Jurkat, Clone E6-1 (cell line): ENCODE measurements around the gene ZNF136. TPM values are rescaled to one million over a fixed set of nuclear protein-coding genes. Genes with fewer than 3 reads are reported as not detected.

Experiments used
- DNase-seq: peaks from one replicate; pipeline ENCODE4 v3.0.0-alpha.2; 2011; ENCODE audit warnings: low read depth, low spot score
- H3K4me3 ChIP-seq: 2 replicates; pipeline ENCODE4 v1.5.1; 2011; ENCODE audit warnings: mild to moderate bottlenecking, low read length, control low read depth, moderate library complexity
- polyA plus RNA-seq: library from polyadenylated mRNA; unstranded; fragments of >200 nt; gene quantifications from one replicate; pipeline ENCODE4 v1.2.1, GENCODE V29; 2012; ENCODE audit warnings: missing spikeins; ENCODE audit not compliant: insufficient read length, insufficient read depth

The ZNF136 gene
- 4.1 TPM for polyA plus RNA-seq

- H3K4me3 ChIP-seq = peak within 1 kb of the TSS; percentile 92
- peak; percentile 95 for DNase-seq
These were observed at the start of gene ZNF136 for GRCh38 chr19:12162882-12163806. ZNF136 (plus strand) TSS chr19:12163096; CDS start chr19:12163204, 108 bp downstream.

GRCh38 chr19:12113121-12113520, 49.8 kb upstream of the ZNF136 start:
- H3K4me3 ChIP-seq = no peak overlapping the region
- no peak for DNase-seq

- DNase-seq = no peak
- H3K4me3 ChIP-seq = no peak overlapping the region
These were observed 45.5 kb upstream of the ZNF136 start for GRCh38 chr19:12117201-12117970.

- DNase-seq = peak; percentile 26
- no peak overlapping the region for H3K4me3 ChIP-seq
These were observed 36.2 kb upstream of the ZNF136 start for GRCh38 chr19:12126707-12127106.

- DNase-seq = no peak
- no peak overlapping the region for H3K4me3 ChIP-seq
These were observed 29.8 kb upstream of the ZNF136 start for GRCh38 chr19:12133069-12133468.

- no peak overlapping the region for H3K4me3 ChIP-seq
- DNase-seq = peak; percentile 66
These were observed 25.5 kb upstream of the ZNF136 start for GRCh38 chr19:12137221-12137940.

- no peak for DNase-seq
- peak overlapping the region; percentile 79 for H3K4me3 ChIP-seq
These were observed 23.6 kb upstream of the ZNF136 start for GRCh38 chr19:12139269-12139668.

GRCh38 chr19:12139885-12140544, 22.9 kb upstream of the ZNF136 start, which contains the start of gene ZNF20:
ZNF20 (minus strand) TSS chr19:12140350; CDS start chr19:12140182, 168 bp downstream.
- H3K4me3 ChIP-seq = peak within 1 kb of the TSS; percentile 79
- DNase-seq = peak; percentile 86

GRCh38 chr19:12140545-12141404, 22.1 kb upstream of the ZNF136 start:
- H3K4me3 ChIP-seq = peak overlapping the region; percentile 79

GRCh38 chr19:12141405-12141736, 21.5 kb upstream of the ZNF136 start:
- no peak for DNase-seq
- no peak overlapping the region for H3K4me3 ChIP-seq

More at GRCh38 chr19:12140545-12141404, 22.1 kb upstream of the ZNF136 start:
- DNase-seq = peak; percentile 85

- no peak for DNase-seq
These were observed 17.5 kb upstream of the ZNF136 start for GRCh38 chr19:12145348-12145747.

GRCh38 chr19:12155324-12155860, 7.5 kb upstream of the ZNF136 start:
- DNase-seq = no peak
- H3K4me3 ChIP-seq = no peak overlapping the region

More at GRCh38 chr19:12145348-12145747, 17.5 kb upstream of the ZNF136 start:
- H3K4me3 ChIP-seq = no peak overlapping the region

GRCh38 chr19:12156223-12157058, 6.5 kb upstream of the ZNF136 start, which contains the start of gene ZNF625:
ZNF625 (minus strand) TSS chr19:12156734; CDS start chr19:12156558, 176 bp downstream.
- no peak for DNase-seq
- H3K4me3 ChIP-seq = no peak within 1 kb of the TSS

- no peak for DNase-seq
These were observed 3.0 kb upstream of the ZNF136 start for GRCh38 chr19:12159773-12160414.

GRCh38 chr19:12162513-12162881, 399 bp upstream of the ZNF136 start:
- peak overlapping the region; percentile 92 for H3K4me3 ChIP-seq
- no peak for DNase-seq

More at GRCh38 chr19:12159773-12160414, 3.0 kb upstream of the ZNF136 start:
- H3K4me3 ChIP-seq = no peak overlapping the region

GRCh38 chr19:12163826-12164225, 930 bp downstream of the ZNF136 start:
- H3K4me3 ChIP-seq = peak overlapping the region; percentile 92
- no peak for DNase-seq
